Liver (tissue), 9 donors: ENCODE measurements around the gene TRIM52. TPM values are rescaled to one million over a fixed set of nuclear protein-coding genes. Genes with fewer than 3 reads are reported as not detected.

Experiments used
- DNase-seq: peaks from one replicate; pipeline ENCODE4 v3.0.0-alpha.2; 2017; ENCODE audit warnings: low spot score
- H3K27ac ChIP-seq, 2 donors: one replicate each; pipeline ENCODE4 v1.7.0; 2013; ENCODE audit warnings: inconsistent platforms in 2 of 2, low read length in 2 of 2, control low read depth in 1 of 2, low read depth in 1 of 2, mild to moderate bottlenecking in 1 of 2
- H3K27me3 ChIP-seq, 4 donors: one replicate each; pipeline versions ENCODE4 v1.6.1 to v1.7.0; 2013; ENCODE audit warnings: low read length in 3 of 4, inconsistent platforms in 1 of 4, mild to moderate bottlenecking in 1 of 4, moderate library complexity in 1 of 4; ENCODE audit not compliant: control insufficient read depth in 4 of 4, insufficient read depth in 4 of 4
- H3K36me3 ChIP-seq, 4 donors: one replicate each; pipeline versions ENCODE4 v1.6.1 to v1.7.0; 2013; ENCODE audit warnings: low read length in 3 of 4, mild to moderate bottlenecking in 3 of 4, low read depth in 1 of 4, moderate library complexity in 1 of 4; ENCODE audit not compliant: control insufficient read depth in 4 of 4, insufficient read depth in 3 of 4
- H3K4me1 ChIP-seq, 4 donors: one replicate each; pipeline versions ENCODE4 v1.6.1 to v1.7.0; 2013; ENCODE audit warnings: low read length in 3 of 4, mild to moderate bottlenecking in 3 of 4, moderate library complexity in 1 of 4; ENCODE audit not compliant: control insufficient read depth in 4 of 4, insufficient read depth in 4 of 4
- H3K4me3 ChIP-seq, 3 donors: one replicate each; pipeline versions ENCODE4 v1.6.1 to v1.7.0; 2013; ENCODE audit warnings: low read length in 3 of 3, control low read depth in 1 of 3, low read depth in 1 of 3, mild to moderate bottlenecking in 1 of 3
- H3K9ac ChIP-seq, 2 donors: one replicate each; pipeline ENCODE4 v1.7.0; 2013; ENCODE audit warnings: low read length in 2 of 2, mild to moderate bottlenecking in 2 of 2, moderate library complexity in 2 of 2, control low read depth in 1 of 2, low read depth in 1 of 2
- H3K9me3 ChIP-seq, 4 donors: one replicate each; pipeline versions ENCODE4 v1.6.1 to v1.7.0; 2013; ENCODE audit warnings: low read length in 3 of 4; ENCODE audit not compliant: control insufficient read depth in 4 of 4
- EGR1 ChIP-seq, 2 donors: IDR thresholded peaks; 2 replicates each; pipeline ENCODE4 v1.6.1; 2016 to 2018; ENCODE audit warnings: antibody characterized with exemption in 2 of 2, low read depth in 2 of 2
- FOXA1 ChIP-seq: IDR thresholded peaks from 2 replicates; pipeline ENCODE4 v1.6.1; 2016; ENCODE audit warnings: antibody characterized with exemption
- FOXA2 ChIP-seq: IDR thresholded peaks from 2 replicates; pipeline ENCODE4 v1.6.1; 2016; ENCODE audit warnings: antibody characterized with exemption
- GABPA ChIP-seq, 2 donors: IDR thresholded peaks in 1 of 2; conservative IDR thresholded peaks in 1 of 2; 2 replicates each; pipeline ENCODE4 v1.6.1; 2016; ENCODE audit warnings: antibody characterized with exemption in 2 of 2, mild to moderate bottlenecking in 1 of 2, moderate library complexity in 1 of 2
- HNF4A ChIP-seq, 2 donors: conservative IDR thresholded peaks; 2 replicates each; pipeline ENCODE4 v1.6.1; 2016; ENCODE audit warnings: antibody characterized with exemption in 2 of 2, mild to moderate bottlenecking in 2 of 2
- HNF4G ChIP-seq: IDR thresholded peaks from 2 replicates; pipeline ENCODE4 v1.6.1; 2016; ENCODE audit warnings: antibody characterized with exemption
- JUND ChIP-seq, 2 donors: IDR thresholded peaks; 2 replicates each; pipeline ENCODE4 v1.6.1; 2016; ENCODE audit warnings: antibody characterized with exemption in 2 of 2
- NR2F2 ChIP-seq: IDR thresholded peaks from 2 replicates; pipeline ENCODE4 v1.6.1; 2016; ENCODE audit warnings: antibody characterized with exemption
- RAD21 ChIP-seq, 2 donors: IDR thresholded peaks; 2 replicates each; pipeline ENCODE4 v1.6.1; 2016; ENCODE audit warnings: antibody characterized with exemption in 2 of 2, mild to moderate bottlenecking in 2 of 2
- RXRA ChIP-seq, 2 donors: IDR thresholded peaks; 2 replicates each; pipeline ENCODE4 v1.6.1; 2017 to 2018; ENCODE audit warnings: antibody characterized with exemption in 2 of 2, mild to moderate bottlenecking in 1 of 2
- SP1 ChIP-seq: IDR thresholded peaks from 2 replicates; pipeline ENCODE4 v1.6.1; 2018; ENCODE audit warnings: antibody characterized with exemption, mild to moderate bottlenecking
- TAF1 ChIP-seq: conservative IDR thresholded peaks from 2 replicates; pipeline ENCODE4 v1.6.1; 2016; ENCODE audit warnings: antibody characterized with exemption, mild to moderate bottlenecking
- YY1 ChIP-seq: IDR thresholded peaks from 2 replicates; pipeline ENCODE4 v1.6.1; 2016; ENCODE audit warnings: antibody characterized with exemption, mild to moderate bottlenecking
- ZBTB33 ChIP-seq: IDR thresholded peaks from 2 replicates; pipeline ENCODE4 v1.6.1; 2016; ENCODE audit warnings: antibody characterized with exemption
- WGBS: extraction: QIAGEN DNeasy Blood & Tissue Kit; methylation state at CpG from one replicate; pipeline ENCODE4 v1.1.7; 2013; 5-methylcytosine and 5-hydroxymethylcytosine counted together
- polyA plus RNA-seq, 2 donors: library from polyadenylated mRNA; stranded (reverse) in 1 of 2; unstranded in 1 of 2; fragments of 200-250 nt in 1 of 2; fragments of >200 nt in 1 of 2; fragmentation: Nextera tagmentation in 1 of 2; extraction: Ambion mirVana in 1 of 2; gene quantifications; one replicate each; pipeline versions ENCODE4 v1.2.1 to v1.2.3, GENCODE V29; 2013 to 2015
- total RNA-seq, 2 donors: library from RNA; depleted of rRNA; stranded (reverse); fragments of >200 nt; gene quantifications; one replicate each; pipeline ENCODE4 v1.2.3, GENCODE V29; 2014
- TF ChIP-seq, protein P1 (sequence below): IDR thresholded peaks from 2 replicates; pipeline ENCODE4 v1.6.1; 2016; ENCODE audit warnings: antibody characterized with exemption, mild to moderate bottlenecking
- TF ChIP-seq, protein P2 (sequence below): IDR thresholded peaks from 2 replicates; pipeline ENCODE4 v1.6.1; 2016; ENCODE audit warnings: antibody characterized with exemption
- TF ChIP-seq, protein P3 (sequence below): fragments of 150-350 bp; IDR thresholded peaks from 2 replicates; pipeline ENCODE4 v1.5.1; 2017; ENCODE audit warnings: improper control_type of control experiment, low read depth, low read length; ENCODE audit not compliant: missing input control
- TF ChIP-seq, protein P4 (sequence below): IDR thresholded peaks from 2 replicates; pipeline ENCODE4 v1.6.1; 2016; ENCODE audit warnings: antibody characterized with exemption
- donor health status: healthy.
- donor health status: healthy.
- donor health status: healthy.
- donor health status: healthy.
- donor health status: healthy.

TRIM52 gene
- total and polyA plus RNA-seq, 4 donors = 2.8 to 11.4 (median 6.3) TPM

DNA sequence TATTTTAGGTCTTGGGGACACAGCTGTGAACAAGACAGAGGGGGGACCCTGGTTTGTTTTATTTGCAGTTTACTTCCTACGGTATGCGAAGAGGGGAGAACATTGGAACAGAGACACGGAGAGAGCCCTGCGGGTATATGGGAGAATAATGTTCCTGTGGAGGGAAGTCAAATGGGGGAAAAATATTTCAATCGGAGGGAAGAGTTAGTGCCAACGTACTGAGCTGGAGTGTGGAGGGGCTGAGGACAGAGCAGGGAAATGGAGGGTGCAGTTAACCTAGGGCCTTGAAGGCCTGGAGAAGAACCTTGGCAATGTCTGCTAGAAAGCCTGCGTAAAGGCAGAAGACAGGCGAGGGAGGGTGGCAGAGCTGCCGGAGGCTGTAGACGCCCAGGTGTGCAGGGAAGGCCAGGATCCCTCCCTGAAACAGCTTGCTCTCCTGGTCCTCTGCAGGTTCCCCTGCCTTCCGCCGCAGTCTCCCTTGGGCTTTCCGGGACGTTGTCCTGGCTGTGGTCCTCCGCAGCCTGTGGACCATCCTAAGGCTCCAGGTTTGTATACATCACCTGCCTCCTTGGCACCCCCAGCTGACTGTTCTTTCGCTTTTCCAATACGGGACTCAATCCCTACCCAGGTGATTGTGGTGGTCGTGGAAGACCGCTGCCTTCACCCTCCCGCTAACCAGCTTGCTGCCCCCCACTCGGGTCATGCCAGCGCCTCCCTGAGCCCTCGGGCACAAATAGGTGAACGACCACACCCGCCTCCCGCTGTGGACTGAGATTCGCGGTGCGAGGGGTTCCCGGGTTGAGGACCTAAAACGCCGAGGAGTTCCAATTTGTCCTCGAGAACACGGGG, 15.3 kb downstream of the TRIM52 start:
- H3K4me3 ChIP-seq = peak overlapping the region; percentile 76 to 94 (median 86)
- TF ChIP-seq GABPA (IDR thresholded peaks at IDR 0.05 in 1 of 2, conservative IDR thresholded peaks at IDR 0.05 in 1 of 2) (no peak), JUND (IDR thresholded peaks at IDR 0.05) (no peak)
- DNase-seq = peak; percentile 38
- H3K4me1 ChIP-seq = peaks cover 16 to 60% (median 47%) of the 10 kb centered on the region in 4 donors
- peak overlapping the region; percentile 57 to 61 for H3K9ac ChIP-seq
- no peaks in the 10 kb centered on the region for H3K9me3 ChIP-seq
- no peaks in the 10 kb centered on the region for H3K27me3 ChIP-seq
- peaks cover 8 to 16% (median 11%) of the 10 kb centered on the region in 4 donors for H3K36me3 ChIP-seq
- H3K27ac ChIP-seq = peak overlapping the region; percentile 76 to 96
- WGBS = 25% methylated on average over 34 of the region's 34 CpGs

DNA sequence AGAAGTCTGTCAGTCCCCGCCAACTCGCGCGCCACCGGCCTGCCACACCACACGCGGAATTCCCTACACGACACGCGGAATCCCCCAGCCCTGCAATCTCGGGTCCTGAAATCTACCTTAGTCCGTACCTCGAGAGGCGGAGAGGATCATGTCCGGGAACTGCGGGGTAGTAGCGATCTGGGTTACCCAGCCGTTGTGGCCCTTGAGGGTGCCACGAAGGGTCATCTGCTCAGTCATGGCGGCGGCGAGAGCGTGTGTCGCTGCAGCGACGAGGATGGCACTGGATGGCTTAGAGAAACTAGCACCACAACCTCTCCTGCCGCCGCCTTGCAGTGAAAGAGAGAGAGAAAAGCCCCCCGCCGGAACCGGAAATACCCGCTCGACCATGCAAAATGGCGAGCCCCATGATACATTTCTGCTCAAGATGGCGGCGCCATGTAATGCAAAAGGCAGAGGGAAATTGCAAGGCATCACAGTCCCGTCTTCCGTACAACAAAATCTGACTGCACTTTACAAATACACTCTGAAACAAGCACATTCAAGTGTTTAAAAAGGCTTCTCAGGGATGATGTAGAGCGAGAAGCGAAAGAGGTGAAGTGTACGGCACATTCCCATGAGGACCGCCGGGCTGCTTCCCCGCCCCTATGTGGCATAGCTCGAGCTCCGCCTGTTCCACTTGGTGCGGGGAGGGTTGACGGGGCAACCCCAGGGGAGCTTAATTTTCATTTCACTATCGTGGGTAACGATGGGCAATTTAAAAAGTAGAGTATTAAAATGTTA, 17.2 kb downstream of the TRIM52 start, which contains the start of gene RACK1:
Gene RACK1, minus strand, starts transcription at position 343 of the 780 bp plus-strand sequence. Its CDS starts 106 bp downstream, at position 237.
- Histone ChIP-seq H3K4me3 (peak within 1 kb of the TSS; percentile 63 to 99 (median 86)), H3K27ac (peak within 1 kb of the TSS; percentile 95 to 96), H3K9me3 (no peaks in the 10 kb centered on the region), H3K27me3 (no peaks in the 10 kb centered on the region), H3K36me3 (peaks cover 17 to 27% (median 20%) of the 10 kb centered on the region in 4 donors), H3K9ac (peak within 1 kb of the TSS; percentile 93), H3K4me1 (peaks cover 11 to 52% (median 38%) of the 10 kb centered on the region in 4 donors)
- TF ChIP-seq NR2F2 = no peak
- TF ChIP-seq YY1 = peak; percentile 100
- peak; percentile 28 for TF ChIP-seq ZBTB33
- TF ChIP-seq SP1 = no peak
- TF ChIP-seq, protein P1, sequence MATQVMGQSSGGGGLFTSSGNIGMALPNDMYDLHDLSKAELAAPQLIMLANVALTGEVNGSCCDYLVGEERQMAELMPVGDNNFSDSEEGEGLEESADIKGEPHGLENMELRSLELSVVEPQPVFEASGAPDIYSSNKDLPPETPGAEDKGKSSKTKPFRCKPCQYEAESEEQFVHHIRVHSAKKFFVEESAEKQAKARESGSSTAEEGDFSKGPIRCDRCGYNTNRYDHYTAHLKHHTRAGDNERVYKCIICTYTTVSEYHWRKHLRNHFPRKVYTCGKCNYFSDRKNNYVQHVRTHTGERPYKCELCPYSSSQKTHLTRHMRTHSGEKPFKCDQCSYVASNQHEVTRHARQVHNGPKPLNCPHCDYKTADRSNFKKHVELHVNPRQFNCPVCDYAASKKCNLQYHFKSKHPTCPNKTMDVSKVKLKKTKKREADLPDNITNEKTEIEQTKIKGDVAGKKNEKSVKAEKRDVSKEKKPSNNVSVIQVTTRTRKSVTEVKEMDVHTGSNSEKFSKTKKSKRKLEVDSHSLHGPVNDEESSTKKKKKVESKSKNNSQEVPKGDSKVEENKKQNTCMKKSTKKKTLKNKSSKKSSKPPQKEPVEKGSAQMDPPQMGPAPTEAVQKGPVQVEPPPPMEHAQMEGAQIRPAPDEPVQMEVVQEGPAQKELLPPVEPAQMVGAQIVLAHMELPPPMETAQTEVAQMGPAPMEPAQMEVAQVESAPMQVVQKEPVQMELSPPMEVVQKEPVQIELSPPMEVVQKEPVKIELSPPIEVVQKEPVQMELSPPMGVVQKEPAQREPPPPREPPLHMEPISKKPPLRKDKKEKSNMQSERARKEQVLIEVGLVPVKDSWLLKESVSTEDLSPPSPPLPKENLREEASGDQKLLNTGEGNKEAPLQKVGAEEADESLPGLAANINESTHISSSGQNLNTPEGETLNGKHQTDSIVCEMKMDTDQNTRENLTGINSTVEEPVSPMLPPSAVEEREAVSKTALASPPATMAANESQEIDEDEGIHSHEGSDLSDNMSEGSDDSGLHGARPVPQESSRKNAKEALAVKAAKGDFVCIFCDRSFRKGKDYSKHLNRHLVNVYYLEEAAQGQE = peak; percentile 80
- TF ChIP-seq, protein P2, sequence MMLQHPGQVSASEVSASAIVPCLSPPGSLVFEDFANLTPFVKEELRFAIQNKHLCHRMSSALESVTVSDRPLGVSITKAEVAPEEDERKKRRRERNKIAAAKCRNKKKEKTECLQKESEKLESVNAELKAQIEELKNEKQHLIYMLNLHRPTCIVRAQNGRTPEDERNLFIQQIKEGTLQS = no peak
- peak; percentile 93 to 96 for TF ChIP-seq GABPA (IDR thresholded peaks at IDR 0.05 in 1 of 2, conservative IDR thresholded peaks at IDR 0.05 in 1 of 2)
- TF ChIP-seq HNF4A (conservative IDR thresholded peaks at IDR 0.05) = no peak
- TF ChIP-seq HNF4G = no peak
- peak; percentile 3 to 27 for TF ChIP-seq EGR1 (IDR thresholded peaks at IDR 0.05; ENCODE audit: low read depth in 2 of 2)
- no peak for TF ChIP-seq RXRA (IDR thresholded peaks at IDR 0.05)
- TF ChIP-seq, protein P3, sequence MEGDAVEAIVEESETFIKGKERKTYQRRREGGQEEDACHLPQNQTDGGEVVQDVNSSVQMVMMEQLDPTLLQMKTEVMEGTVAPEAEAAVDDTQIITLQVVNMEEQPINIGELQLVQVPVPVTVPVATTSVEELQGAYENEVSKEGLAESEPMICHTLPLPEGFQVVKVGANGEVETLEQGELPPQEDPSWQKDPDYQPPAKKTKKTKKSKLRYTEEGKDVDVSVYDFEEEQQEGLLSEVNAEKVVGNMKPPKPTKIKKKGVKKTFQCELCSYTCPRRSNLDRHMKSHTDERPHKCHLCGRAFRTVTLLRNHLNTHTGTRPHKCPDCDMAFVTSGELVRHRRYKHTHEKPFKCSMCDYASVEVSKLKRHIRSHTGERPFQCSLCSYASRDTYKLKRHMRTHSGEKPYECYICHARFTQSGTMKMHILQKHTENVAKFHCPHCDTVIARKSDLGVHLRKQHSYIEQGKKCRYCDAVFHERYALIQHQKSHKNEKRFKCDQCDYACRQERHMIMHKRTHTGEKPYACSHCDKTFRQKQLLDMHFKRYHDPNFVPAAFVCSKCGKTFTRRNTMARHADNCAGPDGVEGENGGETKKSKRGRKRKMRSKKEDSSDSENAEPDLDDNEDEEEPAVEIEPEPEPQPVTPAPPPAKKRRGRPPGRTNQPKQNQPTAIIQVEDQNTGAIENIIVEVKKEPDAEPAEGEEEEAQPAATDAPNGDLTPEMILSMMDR = no peak
- TF ChIP-seq TAF1 = peak; percentile 99
- TF ChIP-seq FOXA1 = no peak
- no peak for TF ChIP-seq RAD21 (IDR thresholded peaks at IDR 0.05)
- TF ChIP-seq FOXA2 = no peak
- peak in 1 of 2 donors; percentile 7 for TF ChIP-seq JUND (IDR thresholded peaks at IDR 0.05)
- TF ChIP-seq, protein P4, sequence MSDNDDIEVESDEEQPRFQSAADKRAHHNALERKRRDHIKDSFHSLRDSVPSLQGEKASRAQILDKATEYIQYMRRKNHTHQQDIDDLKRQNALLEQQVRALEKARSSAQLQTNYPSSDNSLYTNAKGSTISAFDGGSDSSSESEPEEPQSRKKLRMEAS = peak; percentile 69
- peak; percentile 84 for DNase-seq
- under 1% methylated on average over 50 of the region's 50 CpGs for WGBS
